ENCODE results near the gene KRTAP10-10.

GRCh38 chr21:44684483-44684882 lies 47.3 kb downstream of the KRTAP10-10 start:
- TF ChIP-seq CTCF (IDR thresholded peaks at IDR 0.05; ENCODE audit: insufficient read depth, low read length) (no peak), POLR2AphosphoS5 (IDR thresholded peaks at IDR 0.05; ENCODE audit: low read depth) (no peak), REST (IDR thresholded peaks at IDR 0.05; ENCODE audit: insufficient replicate concordance, low read depth) (no peak), SPI1 (IDR thresholded peaks at IDR 0.05; ENCODE audit: borderline replicate concordance, low read depth) (no peak)
